GM12874 (cell line): ENCODE data around the gene SPIB.

Experiments
- TF ChIP-seq, protein P1 (sequence below): IDR thresholded peaks from 2 replicates; pipeline ENCODE4 v1.5.1; 2011; ENCODE audit warnings: low read depth, mild to moderate bottlenecking, control low read depth, low read length, moderate library complexity; ENCODE audit not compliant: insufficient read depth

SPIB gene

DNA sequence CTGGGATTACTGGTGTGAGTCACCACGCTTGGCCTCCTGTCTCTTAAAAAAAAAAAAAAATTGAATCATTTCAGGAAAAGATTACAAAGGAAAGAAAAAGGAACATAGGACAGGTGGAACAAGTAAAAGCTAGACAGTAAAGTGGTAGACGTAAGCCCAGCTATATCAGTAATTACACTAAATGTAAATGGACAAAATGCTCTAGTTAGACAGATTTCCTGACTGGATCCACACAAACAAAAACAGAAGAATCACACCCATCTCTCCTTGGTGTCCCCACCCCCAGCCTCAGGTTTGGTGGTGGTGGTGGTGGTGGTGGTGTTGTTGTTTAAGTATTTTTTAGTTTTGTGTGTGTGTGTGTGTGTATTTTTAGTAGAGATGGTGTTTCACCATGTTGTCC, 6.3 kb upstream of the SPIB start:
- TF ChIP-seq, protein P1, sequence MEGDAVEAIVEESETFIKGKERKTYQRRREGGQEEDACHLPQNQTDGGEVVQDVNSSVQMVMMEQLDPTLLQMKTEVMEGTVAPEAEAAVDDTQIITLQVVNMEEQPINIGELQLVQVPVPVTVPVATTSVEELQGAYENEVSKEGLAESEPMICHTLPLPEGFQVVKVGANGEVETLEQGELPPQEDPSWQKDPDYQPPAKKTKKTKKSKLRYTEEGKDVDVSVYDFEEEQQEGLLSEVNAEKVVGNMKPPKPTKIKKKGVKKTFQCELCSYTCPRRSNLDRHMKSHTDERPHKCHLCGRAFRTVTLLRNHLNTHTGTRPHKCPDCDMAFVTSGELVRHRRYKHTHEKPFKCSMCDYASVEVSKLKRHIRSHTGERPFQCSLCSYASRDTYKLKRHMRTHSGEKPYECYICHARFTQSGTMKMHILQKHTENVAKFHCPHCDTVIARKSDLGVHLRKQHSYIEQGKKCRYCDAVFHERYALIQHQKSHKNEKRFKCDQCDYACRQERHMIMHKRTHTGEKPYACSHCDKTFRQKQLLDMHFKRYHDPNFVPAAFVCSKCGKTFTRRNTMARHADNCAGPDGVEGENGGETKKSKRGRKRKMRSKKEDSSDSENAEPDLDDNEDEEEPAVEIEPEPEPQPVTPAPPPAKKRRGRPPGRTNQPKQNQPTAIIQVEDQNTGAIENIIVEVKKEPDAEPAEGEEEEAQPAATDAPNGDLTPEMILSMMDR = no peak

DNA sequence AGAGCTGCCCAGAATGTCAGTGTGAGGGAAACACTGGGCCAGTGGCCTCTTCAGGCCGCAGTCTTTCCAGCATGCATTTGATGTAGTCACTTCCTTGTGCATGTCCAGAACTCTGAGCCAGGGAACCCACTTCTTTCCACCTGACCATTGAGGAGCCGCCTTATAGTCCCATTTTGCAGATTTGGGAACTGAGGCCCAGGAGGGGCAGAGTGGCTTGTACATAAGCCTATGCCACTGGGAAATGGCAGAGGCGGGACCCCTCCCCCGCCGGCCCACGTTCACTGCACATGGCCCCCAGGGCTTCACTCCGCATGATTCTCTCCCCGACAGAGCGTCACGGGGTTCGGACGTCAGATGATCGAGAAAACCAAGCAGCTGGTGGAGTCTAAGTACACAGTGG, 5.6 kb upstream of the SPIB start:
- TF ChIP-seq, protein P1 = no peak

DNA sequence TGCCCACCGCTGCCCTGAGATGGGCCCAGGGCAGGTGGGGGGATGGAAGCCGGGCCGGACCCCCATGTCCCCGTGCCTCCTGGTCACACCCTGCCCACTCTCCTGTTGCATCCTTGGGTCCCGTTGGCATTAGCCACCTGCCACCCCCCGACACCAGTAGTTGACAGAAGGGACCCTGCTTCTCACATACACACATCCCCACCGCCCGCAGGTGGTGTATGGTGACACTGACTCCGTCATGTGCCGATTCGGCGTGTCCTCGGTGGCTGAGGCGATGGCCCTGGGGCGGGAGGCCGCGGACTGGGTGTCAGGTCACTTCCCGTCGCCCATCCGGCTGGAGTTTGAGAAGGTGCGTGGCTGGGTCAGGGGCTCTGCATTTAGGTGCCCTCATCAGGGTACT, 5.2 kb upstream of the SPIB start:
- TF ChIP-seq, protein P1 = no peak

GRCh38 chr19:50414864-50415660, 3.7 kb upstream of the SPIB start:
- TF ChIP-seq, protein P1 = peak; percentile 97

GRCh38 chr19:50415661-50416033, 3.1 kb upstream of the SPIB start:
- TF ChIP-seq, protein P1 = no peak

- TF ChIP-seq, protein P1 = no peak
Measured at GRCh38 chr19:50416034-50416977, 2.4 kb upstream of the SPIB start.
